Fibroblast of lung (primary cell): Measurements from ENCODE around the gene TXLNA. TPM values are rescaled to one million over a fixed set of nuclear protein-coding genes. Genes with fewer than 3 reads are reported as not detected.

Source experiments
- DNase-seq, 2 donors: peaks; one replicate each; pipeline versions ENCODE4 v3.0.0 to v3.0.0-alpha.2; 2010; ENCODE audit warnings: low read depth in 2 of 2
- H2AFZ ChIP-seq: 2 replicates; pipeline ENCODE4 v1.5.1; 2012; ENCODE audit warnings: low read length, control low read depth, inconsistent platforms
- H3K27ac ChIP-seq: 2 replicates; pipeline ENCODE4 v1.5.1; 2011; ENCODE audit warnings: low read length, control low read depth; ENCODE audit not compliant: insufficient read depth
- H3K27me3 ChIP-seq: 2 replicates; pipeline ENCODE4 v1.5.1; 2011; ENCODE audit warnings: mild to moderate bottlenecking, low read length; ENCODE audit not compliant: control insufficient read depth, insufficient read depth
- H3K36me3 ChIP-seq: 2 replicates; pipeline ENCODE4 v1.5.1; 2011; ENCODE audit warnings: low read length; ENCODE audit not compliant: control insufficient read depth, insufficient read depth
- H3K4me1 ChIP-seq: 2 replicates; pipeline ENCODE4 v1.5.1; 2011; ENCODE audit warnings: low read length; ENCODE audit not compliant: control insufficient read depth, insufficient read depth; ENCODE audit errors: extremely low read depth
- H3K4me2 ChIP-seq: 2 replicates; pipeline ENCODE4 v1.5.1; 2011; ENCODE audit warnings: low read length, control low read depth; ENCODE audit not compliant: insufficient read depth; ENCODE audit errors: extremely low read depth
- H3K4me3 ChIP-seq, 4 experiments: fragments of 200-600 bp in 1 of 4; sonication (generic) in 1 of 4; replicated peaks in 1 of 4; 2 replicates each; pipeline ENCODE4 v1.5.1; 2011 to 2016; ENCODE audit warnings: low read length in 4 of 4, low read depth in 3 of 4, mild to moderate bottlenecking in 3 of 4, control low read depth in 2 of 4, inconsistent platforms in 1 of 4, mixed read lengths in 1 of 4; ENCODE audit not compliant: insufficient read depth in 1 of 4; ENCODE audit errors: control extremely low read depth in 1 of 4
- H3K79me2 ChIP-seq: 2 replicates; pipeline ENCODE4 v1.5.1; 2012; ENCODE audit warnings: mild to moderate bottlenecking, low read length, inconsistent platforms; ENCODE audit not compliant: control insufficient read depth, insufficient read depth
- H3K9ac ChIP-seq: 2 replicates; pipeline ENCODE4 v1.5.1; 2011; ENCODE audit warnings: mild to moderate bottlenecking, low read length, control low read depth; ENCODE audit not compliant: insufficient read depth
- H3K9me3 ChIP-seq: 2 replicates; pipeline ENCODE4 v1.5.1; 2012; ENCODE audit warnings: low read depth, low read length; ENCODE audit not compliant: control insufficient read depth, insufficient read depth
- H4K20me1 ChIP-seq: 2 replicates; pipeline ENCODE4 v1.5.1; 2011; ENCODE audit warnings: low read length; ENCODE audit not compliant: control insufficient read depth, insufficient read depth; ENCODE audit errors: extremely low read depth
- EZH2 ChIP-seq: IDR thresholded peaks from 2 replicates; pipeline ENCODE4 v1.5.1; 2012; ENCODE audit warnings: low read length, control low read depth, mild to moderate bottlenecking; ENCODE audit errors: missing control alignments
- polyA plus RNA-seq, 2 donors: library from polyadenylated mRNA; depleted of rRNA in 1 of 2; stranded (reverse) in 1 of 2; unstranded in 1 of 2; fragments of >200 nt; gene quantifications; 2 replicates each; pipeline ENCODE4 v1.2.1, GENCODE V29; 2011 to 2012; ENCODE audit warnings: missing spikeins in 1 of 2
- total RNA-seq: library from RNA; depleted of rRNA; stranded (reverse); fragments of >200 nt; gene quantifications from 2 replicates; pipeline ENCODE4 v1.2.1, GENCODE V29; 2014
- TF ChIP-seq, protein P1 (sequence below), 2 donors: IDR thresholded peaks in 1 of 2; conservative IDR thresholded peaks in 1 of 2; 1 replicate in 1 of 2; 2 replicates in 1 of 2; pipeline ENCODE4 v1.5.1; 2011 to 2012; ENCODE audit warnings: low read length in 2 of 2, control low read depth in 1 of 2, inconsistent platforms in 1 of 2, low read depth in 1 of 2, mild to moderate bottlenecking in 1 of 2

TXLNA gene
- total and polyA plus RNA-seq, 2 donors (not counting 1 experiment from before 2014, with no cell fraction given) = 56.5 to 118 TPM

DNA sequence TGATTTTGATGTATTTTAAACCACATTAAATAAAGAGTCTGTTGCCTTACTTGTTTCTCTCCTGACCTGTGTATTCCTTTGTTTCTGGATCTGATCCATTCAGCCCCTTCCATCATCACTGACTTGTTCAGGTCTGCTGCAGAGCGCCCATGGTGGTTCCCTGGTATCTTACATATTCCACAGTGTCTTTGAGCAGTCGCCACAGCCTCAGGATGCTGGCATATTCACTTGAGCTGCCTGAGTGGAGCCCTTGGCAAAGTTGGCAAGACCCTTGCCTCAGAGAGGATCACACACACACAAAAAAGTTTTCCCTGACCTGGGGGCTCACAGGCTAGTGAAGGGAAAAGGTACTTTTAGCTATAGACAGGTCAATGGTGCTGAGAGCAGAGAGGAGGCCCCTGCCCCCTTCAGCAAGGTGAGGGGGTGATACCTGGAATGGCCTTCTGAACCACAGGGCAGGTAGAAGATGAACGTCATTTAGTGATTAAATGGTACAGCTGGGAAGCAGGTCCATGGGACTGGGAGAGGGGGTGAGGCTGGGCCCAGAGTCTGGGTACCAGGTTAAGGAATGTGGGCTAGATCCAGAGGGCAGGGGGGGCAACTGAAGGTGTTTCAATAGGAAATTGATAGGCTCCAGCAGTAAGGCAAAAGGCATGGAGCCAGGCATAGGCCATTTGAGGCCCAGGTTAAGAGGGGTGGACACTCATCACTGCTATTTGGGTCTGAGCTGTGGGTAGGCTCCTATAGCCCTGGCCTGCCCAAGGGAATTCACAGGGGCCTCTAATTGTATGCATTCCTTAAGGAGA is 19.0 kb downstream of the TXLNA start:
- no peak for DNase-seq
- Histone ChIP-seq H3K4me1 (peaks cover 18% of the 10 kb centered on the region), H3K36me3 (peaks cover 28% of the 10 kb centered on the region), H3K9me3 (no peaks in the 10 kb centered on the region), H3K4me3 (no peak overlapping the region), H3K27ac (no peak overlapping the region), H4K20me1 (no peaks in the 10 kb centered on the region), H2AFZ (no peak overlapping the region), H3K4me2 (no peak overlapping the region), H3K79me2 (no peaks in the 10 kb centered on the region), H3K27me3 (no peaks in the 10 kb centered on the region), H3K9ac (no peak overlapping the region)
- no peak for TF ChIP-seq EZH2
- TF ChIP-seq, protein P1, sequence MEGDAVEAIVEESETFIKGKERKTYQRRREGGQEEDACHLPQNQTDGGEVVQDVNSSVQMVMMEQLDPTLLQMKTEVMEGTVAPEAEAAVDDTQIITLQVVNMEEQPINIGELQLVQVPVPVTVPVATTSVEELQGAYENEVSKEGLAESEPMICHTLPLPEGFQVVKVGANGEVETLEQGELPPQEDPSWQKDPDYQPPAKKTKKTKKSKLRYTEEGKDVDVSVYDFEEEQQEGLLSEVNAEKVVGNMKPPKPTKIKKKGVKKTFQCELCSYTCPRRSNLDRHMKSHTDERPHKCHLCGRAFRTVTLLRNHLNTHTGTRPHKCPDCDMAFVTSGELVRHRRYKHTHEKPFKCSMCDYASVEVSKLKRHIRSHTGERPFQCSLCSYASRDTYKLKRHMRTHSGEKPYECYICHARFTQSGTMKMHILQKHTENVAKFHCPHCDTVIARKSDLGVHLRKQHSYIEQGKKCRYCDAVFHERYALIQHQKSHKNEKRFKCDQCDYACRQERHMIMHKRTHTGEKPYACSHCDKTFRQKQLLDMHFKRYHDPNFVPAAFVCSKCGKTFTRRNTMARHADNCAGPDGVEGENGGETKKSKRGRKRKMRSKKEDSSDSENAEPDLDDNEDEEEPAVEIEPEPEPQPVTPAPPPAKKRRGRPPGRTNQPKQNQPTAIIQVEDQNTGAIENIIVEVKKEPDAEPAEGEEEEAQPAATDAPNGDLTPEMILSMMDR (conservative IDR thresholded peaks at IDR 0.05 in 1 of 2, IDR thresholded peaks at IDR 0.05 in 1 of 2; ENCODE audit: low read depth in 1 of 2, low read length in 2 of 2) = no peak

DNA sequence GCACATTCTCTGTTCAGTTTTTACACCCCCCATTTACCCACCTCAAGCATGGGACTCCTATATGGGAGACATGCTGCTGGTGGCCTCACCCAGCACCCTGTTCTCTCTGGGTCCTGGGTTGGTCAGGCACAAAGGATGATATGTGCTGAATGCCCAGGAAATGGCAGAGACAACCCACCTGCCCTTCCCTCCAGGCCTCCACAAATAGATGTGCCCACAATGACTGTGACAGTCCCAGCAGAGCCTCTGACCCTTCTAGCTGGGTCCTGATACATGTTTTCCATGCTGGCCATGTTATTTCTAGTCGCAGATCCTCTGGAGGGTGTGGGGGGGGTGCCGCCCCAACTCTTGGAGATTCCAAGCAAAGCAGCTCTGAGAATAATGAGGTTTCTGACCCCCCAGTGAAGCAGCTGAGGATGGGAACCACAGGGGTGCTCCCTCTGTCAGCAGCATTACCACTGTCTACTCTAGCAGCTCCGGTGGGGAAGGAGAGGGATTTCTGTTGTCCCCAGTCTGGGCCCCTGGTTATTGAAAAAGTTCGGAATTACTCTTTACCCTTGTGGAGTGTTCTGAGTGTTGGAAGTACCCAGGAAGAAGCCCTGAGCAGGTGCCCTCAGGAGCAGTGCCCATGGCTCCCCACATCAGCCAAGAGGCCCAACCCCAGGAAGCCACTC is 19.7 kb downstream of the TXLNA start:
- Histone ChIP-seq H3K4me2 (peak overlapping the region; percentile 87), H3K27ac (peak overlapping the region; percentile 99), H3K4me1 (peaks cover 18% of the 10 kb centered on the region)

DNA sequence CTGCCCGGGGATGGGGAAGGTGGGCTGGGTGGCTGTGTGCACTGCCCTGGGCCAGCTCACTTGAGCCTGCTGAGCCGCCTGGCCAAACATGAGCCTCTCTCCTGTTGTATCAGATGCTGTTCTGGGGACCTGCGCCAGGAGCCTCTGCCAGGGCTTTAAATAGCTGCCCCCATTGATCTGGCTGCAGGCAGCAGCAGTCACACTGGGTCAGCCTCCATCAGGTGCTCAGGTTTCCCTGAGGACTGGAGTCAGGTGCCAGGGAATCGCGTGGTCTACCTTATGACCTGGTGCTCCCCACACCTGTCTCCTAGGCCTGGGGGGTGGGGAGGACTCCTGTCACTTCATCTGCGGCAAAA is 20.2 kb downstream of the TXLNA start:
- peak overlapping the region; percentile 88 for H3K9ac ChIP-seq

More for the DNA sequence above, 19.7 kb downstream of the TXLNA start:
- Histone ChIP-seq H4K20me1 (no peaks in the 10 kb centered on the region), H3K9ac (no peak overlapping the region), H2AFZ (no peak overlapping the region), H3K79me2 (no peaks in the 10 kb centered on the region), H3K4me3 (no peak overlapping the region), H3K36me3 (peaks cover 23% of the 10 kb centered on the region), H3K9me3 (no peaks in the 10 kb centered on the region), H3K27me3 (no peaks in the 10 kb centered on the region)
- DNase-seq = no peak
- no peak for TF ChIP-seq EZH2
- TF ChIP-seq, protein P1 (conservative IDR thresholded peaks at IDR 0.05 in 1 of 2, IDR thresholded peaks at IDR 0.05 in 1 of 2; ENCODE audit: low read depth in 1 of 2, low read length in 2 of 2) = no peak

More for the DNA sequence above, 20.2 kb downstream of the TXLNA start:
- Histone ChIP-seq H3K4me3 (peak overlapping the region; percentile 66 to 88 (median 82)), H3K4me2 (peak overlapping the region; percentile 87), H3K36me3 (peaks cover 18% of the 10 kb centered on the region), H3K27me3 (no peaks in the 10 kb centered on the region), H3K9me3 (no peaks in the 10 kb centered on the region), H3K4me1 (peaks cover 18% of the 10 kb centered on the region), H3K27ac (peak overlapping the region; percentile 99), H4K20me1 (no peaks in the 10 kb centered on the region), H3K79me2 (no peaks in the 10 kb centered on the region), H2AFZ (no peak overlapping the region)
- TF ChIP-seq EZH2 = no peak
- TF ChIP-seq, protein P1 (conservative IDR thresholded peaks at IDR 0.05 in 1 of 2, IDR thresholded peaks at IDR 0.05 in 1 of 2; ENCODE audit: low read depth in 1 of 2, low read length in 2 of 2) = no peak
- DNase-seq = no peak
